IPS-NIHi7 (cell line): ENCODE measurements around the gene HS6ST1.

Experiments
- DNase-seq: peaks from one replicate; pipeline ENCODE4 v3.0.0; 2012; ENCODE audit warnings: mixed read lengths; ENCODE audit errors: extremely low spot score

Gene HS6ST1

DNA sequence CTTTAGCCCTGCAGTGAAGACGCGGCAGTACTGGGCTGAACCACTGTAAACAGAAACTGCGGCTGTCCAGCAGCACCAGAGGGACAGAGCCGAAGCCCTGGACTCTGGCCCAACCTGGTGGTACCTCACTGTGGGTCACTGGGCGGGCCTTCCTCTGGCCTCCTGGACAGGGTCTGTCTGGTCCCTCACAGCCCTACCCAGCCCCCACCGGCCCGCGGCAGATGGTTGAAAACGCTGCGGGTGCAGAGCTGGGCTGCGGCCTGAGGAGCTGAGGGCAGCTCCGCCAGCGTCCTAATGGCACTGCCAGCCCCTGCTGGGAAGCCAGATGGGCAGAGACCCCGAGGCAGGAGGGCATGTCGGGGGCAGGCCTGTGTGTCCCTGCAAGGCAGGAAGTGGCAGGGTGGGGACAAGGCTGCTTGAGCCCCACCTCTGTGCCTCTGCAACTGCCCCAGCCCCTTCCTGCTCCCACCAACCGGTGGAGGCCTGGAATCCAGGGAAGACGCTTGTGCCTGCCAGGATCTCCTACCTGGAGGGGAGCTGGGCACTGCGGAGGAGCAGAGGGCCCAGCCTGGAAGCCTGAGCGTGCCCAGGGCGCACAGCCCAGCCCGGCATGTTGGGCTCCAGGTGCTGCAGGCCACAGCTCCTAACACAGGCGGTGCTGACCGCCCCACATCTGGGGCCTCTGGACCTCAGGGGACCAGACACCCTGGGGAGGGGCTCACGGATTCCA is 36.3 kb downstream of the HS6ST1 start:
- DNase-seq = no peak

DNA sequence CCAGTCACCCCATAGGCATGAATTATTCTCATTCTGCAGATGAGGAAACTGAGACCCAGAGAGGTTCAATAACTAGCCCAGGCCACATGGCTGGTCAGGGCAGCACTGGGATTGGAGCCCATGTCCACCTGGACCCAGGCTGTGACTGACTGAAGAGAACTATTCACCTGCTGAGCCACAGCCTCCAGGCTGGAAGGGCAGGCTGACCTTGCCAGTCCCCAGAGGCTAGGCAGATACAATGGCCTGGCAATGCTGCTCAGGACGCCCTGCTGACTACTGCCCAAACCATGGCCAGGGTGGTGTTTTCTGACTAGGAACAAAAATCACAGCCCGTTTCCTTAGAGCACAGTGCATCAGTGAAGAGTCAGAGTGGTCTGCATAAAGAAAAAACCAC is 36.8 kb downstream of the HS6ST1 start:
- DNase-seq = no peak

DNA sequence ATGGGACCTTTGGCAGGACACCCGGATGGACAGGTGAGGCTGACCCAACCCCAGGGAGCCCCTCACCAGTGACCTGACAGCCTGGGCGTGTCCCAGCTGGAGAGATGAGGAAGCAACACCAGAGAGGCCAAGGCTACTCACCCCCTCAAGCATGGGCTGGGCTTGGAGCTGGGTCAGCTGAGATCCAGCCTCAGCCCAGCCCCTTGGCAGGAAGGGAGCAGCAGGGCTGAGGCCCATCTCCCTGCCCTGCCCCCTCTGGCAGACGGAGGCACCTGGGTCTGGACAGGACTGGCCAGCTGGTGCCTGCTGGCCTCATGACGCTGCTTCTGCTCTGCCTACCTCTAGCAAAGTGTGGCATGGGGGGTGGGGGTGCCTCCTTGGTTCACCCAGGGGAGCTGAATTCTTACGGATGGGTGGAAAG is 37.8 kb downstream of the HS6ST1 start:
- no peak for DNase-seq

DNA sequence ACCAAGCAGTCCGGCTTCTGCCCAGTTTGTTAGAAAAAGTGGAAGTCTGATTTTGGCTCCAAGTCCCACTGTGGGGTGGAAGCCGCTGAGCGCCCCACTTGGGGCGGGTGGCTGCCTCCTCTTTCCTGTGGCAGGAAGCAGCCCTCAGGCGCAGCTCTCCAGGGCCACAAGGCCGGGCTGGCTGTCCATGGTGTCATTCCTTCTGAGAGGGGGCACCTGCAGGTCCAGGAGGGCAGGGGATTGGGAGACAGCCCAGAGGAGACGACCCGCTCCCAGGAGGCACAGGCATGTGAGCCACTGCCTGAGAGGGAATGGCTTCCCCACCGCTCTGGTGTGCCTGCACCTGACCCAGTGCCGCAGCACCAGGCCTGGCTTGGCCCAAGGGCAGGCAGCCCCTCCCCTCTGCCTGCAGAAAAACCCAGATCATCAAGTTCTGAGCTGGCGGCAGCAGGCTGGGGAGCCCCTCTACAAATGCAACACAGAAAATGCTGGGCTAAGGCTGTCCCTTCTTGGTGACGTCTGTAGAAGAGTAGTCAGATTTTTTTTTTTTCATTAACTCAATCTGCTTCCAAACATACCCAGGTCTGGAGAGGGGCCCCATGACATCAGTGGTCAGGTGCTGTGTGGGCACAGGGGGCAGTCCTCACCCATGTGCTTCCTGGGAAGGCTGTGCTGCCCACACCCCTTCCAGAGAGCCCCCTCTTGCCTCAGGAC is 38.4 kb downstream of the HS6ST1 start:
- DNase-seq = no peak

DNA sequence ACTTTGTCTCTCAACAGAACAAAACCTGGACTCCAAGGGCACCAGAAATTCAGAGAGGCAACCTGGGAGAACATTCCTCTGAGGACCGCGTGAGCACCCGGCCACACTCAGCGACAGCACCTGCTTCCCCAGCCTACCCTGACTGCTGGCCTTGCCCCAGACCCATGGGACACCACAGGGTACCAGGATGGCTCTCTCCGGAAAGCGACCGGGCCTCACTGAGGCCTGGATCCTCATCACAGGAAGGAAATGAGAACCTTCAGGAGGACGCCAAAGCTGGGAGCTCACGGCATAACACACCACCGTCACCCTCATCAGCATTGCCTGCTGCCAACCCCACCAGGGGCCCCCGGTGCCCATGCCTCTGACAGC is 38.9 kb downstream of the HS6ST1 start:
- DNase-seq = no peak

DNA sequence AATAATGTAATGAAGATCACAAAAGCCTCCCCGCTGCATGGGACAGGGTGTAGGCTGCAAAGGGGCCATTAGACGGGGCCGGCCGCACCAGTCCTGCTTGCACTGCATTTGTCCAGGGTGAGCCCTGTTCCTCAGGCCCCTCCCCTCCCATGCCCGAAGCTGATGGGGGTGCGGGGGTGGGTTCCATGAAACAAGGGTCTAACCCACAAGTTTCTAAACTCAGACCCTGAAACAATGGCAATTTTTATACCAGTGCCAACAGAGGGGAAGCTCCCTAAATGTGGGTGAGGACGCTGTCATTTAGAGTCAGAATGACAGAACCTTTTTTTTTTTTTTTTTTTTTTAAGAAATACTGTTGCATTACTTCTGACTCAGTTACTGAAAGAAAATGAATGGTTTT is 39.7 kb downstream of the HS6ST1 start:
- no peak for DNase-seq

DNA sequence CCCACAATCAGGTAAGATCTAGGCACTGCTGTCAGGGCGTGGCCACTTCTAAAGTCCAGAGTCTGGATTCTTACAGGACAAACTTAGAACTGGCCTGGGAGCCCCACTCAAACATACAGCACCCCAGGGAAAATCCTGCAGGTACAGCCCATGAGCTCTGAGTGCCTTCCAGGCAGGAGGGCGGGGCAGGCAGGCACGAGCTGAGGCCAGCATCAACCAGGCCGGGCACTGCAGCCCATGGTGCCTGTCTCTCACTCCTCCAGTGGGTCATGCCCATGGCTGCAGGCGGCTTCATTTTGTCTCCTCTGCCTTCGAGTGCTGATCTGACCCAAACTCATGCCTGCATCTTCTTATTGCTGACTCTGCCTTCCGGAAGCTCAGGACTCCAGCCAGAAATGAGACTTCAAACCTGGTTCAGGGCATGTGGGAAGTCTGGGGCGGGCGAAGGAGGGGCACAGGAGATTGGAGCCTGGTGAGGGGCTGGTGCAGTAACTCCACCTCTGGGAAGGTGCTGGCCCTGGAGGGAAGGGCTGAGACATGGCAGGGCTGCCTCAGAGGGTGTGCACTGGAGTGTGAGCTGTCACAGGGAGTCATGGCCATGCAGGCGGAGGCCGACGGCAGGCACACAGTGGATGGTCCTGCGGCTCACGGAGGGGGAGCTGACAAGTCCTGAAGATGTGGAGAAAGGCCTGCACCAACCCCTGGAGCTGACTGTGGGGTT is 40.5 kb downstream of the HS6ST1 start:
- DNase-seq = no peak

DNA sequence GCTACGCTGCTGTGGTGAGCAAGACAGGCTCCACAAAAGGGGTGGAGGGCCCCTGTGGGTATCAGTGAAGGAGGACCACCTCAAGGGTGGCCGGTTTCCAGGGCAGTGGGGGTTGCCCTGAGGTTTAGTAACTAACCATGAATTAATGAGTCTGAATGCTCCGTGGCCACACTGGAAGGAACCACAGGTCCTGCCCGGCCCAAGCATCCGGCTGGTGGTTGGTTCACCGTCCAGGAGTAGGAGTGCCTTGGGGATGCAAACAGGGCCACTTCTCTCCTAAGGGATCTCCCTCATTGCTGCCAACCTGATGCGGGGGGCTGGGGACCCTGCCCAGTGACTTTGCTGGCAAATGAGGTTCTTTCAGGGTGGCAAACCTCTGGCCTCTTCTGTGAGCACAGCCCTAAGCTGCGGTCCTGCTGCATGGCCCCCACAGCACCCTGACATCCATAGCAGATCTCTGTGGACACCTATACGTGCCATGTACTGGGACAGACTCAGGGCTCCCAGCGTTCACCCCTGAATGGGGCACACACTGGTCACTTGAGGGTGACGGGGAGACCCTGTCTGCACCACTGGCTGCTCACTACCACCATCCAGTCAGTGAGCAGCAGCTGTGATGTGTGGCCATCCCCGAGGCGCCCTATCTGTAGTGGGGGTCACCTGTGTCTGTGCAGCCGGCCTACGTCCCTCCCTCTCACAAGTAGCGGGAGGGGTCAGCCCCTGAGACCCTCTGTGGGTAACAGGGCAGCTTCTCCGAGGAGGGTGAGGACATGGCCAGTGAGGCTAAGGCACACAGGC is 41.6 kb downstream of the HS6ST1 start:
- no peak for DNase-seq

DNA sequence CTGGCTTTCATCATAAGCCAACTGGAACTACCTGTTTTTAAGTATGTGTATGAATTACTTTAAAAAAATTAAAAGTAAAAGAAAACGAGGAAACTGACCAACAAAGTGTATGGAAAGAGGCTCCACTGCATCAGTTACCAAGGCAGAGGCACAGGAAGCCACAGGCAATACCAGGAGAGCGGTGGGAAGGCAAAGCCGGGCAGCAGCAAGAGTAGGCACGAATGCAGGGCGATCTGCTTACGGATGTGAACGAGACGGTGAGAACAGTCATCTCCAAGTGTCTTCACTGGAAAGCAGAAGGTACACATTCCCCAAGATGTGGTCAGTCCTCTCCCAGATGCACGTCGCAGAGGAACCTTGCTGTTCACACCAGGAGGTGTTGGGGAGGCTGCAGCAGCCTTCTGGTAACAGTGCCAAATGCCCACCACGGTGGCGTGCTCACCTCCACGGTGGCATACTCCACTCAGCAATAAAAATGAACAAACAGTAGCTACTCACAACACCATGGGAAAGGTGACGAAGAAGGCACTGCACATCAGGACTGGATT is 43.1 kb downstream of the HS6ST1 start:
- no peak for DNase-seq

DNA sequence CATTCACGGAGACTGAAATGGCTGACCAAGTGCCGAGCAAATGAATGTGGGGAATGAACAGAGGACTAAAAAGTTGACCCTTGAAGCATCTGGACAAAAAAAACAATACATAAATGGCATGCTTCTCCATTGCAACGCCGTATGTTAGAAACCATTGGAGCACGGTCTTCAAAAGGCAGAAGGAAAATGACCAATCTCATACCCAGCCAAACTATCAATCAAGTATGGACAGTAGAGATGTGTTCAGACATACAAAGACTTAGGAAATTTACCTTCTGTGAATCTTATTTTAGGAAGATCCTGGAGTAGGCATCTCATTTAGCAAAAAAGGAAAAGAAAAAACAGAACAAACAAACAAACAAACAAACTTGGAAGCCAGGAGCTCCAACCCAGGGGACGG is 44.5 kb downstream of the HS6ST1 start:
- no peak for DNase-seq

DNA sequence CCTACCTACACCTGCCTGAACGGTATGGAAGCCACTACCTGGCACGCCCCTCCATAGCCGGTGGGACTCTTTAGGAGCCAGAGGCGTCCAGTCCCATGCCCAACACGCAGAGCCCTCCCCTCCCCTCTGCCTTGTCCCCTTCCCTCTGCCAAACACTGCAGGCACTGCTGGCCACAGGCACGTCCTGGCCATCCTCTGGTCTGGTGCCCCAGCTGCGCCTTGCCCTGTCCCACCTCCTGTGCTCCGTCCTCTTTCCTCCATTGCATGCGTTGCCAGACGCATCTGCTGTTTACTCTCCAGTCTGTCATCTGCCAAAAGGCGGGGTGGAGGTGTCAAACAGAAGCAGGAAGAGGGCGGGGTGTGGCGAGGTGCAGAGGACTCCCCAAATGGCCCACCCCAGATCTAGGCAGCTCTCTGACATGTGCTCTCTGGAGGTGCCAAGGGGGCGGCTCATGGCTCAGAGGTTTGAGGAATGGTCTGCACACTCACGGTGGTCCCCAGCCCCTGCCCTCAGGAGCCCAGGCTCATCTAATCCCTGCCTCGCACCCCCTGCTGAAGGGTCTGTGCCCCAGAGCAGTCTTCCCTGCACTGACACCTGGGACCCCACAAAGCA is 45.1 kb downstream of the HS6ST1 start:
- DNase-seq = no peak

DNA sequence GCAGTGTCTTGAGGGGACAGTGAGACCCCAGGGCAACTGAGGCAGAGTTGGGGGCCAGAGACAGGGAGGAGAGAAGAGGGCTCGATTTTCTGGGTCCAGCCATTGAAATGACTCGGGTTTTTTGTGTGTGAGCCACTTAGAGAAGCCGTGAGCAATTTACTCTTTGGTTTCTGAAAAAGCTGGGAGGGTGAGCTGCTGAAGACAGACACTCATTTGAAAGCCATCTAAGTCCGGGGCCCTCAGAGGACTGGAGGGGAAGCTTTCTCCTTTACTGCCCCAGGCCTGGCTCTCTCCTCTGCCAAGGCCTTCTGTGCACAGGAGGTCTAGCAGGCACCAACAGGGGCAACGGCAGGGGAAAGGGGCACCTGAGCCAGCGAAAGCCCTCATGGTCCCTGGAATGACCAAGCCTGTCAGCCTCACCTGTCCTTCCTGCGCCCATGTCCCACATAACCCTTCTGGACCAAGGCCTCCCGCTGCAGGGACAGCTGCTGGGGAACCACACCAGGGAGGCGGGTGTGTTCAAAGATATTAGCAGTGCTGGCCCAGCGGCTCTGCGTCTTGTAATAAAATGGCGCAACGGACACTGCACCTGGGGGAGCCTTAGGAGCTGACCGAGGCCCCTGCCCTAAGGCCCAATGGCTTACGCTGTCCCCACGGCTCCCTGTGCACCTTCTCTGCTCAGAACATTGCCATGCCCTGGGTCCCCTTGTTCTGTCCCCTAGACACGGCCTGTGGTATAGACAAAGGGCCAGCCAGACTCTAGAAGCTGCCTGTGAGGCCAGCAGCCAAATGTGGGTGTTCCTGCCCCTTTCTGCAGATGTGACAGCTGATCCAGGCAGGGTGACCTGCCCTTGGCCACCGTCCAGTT is 45.8 kb downstream of the HS6ST1 start:
- DNase-seq = no peak

DNA sequence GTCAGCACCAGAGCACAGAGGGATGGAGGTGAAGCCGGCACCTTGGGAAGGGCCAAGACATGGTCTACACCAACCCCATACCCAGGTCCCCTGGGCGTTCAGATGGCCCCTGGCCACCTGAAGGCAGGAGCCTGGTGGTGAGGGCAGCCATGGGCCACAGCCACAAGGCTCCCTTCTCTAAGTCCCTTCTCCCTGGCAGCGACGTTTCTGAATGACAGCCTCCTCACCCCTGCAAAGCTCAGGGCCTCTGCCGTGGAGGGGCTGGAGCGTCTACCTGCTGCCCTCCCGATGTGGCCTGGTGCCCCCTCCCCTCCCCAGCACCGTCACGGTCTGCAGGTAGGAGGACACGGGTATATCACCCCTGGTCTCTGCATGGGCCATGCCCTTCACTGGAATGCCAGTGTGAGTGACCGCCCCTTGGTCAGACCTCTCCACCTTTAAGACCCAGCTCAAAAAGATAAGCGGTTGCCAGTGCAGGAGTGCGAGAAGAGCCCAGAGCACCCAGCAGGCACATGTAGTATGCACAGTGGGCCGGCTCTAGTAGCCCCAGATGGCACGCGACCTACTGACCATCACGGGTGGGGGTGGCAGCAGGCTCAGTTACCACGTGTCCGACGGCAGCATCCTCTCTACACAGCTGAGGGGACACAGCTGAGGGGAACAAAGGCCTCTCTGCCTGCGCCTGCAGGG is 46.6 kb downstream of the HS6ST1 start:
- no peak for DNase-seq

DNA sequence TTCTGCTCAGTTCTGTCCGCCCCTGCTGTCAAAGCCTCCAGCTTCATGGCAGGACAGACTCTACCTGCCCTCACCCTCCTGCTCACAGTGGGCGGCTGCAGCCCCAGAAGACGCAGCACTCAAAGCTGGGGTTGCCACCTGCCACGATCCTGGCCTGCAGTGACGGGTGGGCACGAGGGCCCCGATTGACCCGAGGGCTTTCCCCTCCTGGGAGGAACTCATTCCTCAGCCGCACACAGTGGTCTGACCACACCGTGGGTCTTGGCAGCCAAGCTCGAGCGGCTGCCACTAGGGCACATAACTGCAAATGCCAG is 47.1 kb downstream of the HS6ST1 start:
- DNase-seq = no peak

DNA sequence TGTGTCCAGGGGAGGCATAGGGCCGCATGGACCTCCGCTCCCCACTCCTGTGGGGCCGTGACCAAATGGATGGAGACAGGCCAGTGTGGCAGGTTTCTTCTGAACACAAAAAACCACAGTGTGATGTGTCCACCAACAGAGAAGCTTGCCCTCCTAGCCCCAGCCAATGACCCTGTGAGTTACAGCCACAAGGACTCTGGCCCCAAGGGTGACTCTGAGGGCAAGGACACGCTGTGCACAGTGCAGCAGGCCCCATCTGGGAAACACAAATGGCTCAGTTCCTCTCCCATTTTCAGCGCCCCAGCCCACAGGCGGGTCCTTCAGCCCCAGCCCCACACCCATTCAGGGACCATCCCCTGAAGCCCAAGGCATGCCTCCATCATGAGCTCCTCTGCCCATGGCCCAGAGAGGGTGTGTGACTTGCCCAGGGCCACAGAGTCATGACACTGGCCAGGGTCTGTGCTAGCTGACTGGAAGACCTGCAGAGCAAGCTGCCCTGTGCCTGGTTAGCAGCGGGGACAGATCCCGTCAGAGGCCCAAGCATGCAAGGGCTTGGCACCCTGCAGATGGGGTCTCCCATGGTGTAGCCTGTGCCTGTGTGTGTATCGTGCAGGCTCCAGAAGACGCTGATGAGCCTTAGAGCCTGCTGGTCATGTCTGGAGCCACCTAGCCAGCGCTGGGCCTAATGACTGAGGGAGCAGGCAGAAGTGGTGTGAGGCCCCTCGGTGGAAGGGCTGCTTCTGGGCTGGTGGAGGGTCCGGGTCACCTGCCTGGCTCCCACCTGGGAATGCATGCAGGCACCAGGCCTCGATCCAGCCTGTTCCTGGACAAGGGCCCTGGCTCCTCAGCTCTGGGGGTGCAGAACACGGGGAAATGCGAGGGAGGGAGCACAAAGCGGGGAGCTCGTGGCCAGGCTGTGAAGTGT is 47.7 kb downstream of the HS6ST1 start:
- no peak for DNase-seq

DNA sequence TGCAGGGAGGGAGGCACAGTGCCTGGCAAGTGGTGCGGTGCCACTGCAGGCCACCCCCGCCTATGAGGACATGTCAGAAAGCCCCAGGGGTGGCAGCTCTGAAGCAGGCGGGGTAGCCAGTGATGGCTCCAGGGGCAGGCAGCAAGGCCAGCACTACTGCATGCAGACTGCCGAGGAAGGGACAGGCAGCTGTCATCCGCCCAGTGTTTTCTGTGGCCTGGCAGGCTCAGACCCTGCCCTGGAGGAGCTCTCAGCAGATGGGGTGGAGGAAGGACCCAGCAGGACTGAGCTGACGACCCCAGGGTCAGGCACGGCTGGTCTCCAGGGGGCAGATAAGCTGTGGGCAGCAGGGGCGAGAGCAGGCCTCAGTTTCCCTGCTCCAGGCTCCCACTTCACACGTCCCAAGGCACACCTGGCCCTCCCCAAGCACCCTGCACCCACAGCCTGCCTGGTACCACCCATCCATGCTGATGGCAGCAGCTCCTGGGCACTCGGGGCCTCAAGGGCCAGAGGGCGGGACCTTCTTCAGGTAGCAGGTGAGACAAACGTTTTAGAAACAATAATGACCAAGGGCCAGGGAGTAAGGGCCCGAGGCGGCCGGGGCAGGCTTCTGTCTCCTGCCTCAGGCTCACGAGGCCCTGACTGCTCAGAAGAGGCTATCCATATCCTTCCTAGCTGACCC is 48.5 kb downstream of the HS6ST1 start:
- no peak for DNase-seq

DNA sequence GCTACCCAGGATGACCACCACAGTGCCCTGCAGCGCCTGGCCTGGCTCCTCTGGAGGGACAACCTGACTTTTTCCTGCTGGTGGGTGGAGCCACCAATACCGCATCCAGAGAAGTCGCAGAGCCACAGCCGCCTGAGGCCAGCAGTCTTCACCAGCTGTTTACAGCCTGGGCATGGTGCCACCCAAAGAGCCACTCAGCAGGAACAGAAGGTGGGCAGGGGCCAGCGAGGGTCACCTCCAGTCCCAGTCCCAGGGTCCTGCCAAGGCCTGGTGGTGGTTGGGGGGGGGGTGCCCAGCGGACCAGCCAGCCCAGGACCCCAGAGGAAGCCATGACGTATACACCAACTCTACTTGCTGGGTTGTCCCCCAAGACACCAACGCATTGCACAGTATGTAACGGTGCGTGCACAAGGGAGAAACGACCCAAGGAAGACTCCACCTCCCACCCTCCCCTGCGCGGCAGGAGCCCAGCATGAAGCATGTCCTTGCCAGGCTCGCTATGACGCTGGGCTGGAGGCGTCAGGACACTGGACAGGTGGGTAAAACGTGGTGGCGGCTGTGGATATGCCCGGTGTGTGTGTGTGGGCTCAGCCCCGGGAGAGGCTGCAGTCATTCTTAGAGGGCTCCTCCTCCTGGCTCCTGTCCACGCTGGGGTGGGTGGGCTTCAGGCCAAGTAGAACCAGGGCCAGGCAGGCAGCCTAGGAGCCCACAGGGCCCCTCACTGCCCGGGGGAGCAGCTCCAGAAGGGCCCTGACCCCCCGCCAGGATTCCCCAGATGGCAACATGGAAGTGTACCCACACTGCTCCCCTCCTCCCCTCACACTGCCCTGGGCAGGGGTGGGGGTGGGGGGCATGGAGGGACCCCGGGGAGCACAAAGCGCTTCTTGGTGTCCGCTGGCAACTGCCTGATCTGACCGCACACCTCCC is 49.3 kb downstream of the HS6ST1 start:
- DNase-seq = no peak
